Measurements from ENCODE around the gene DOCK2.
A peak's percentile ranks its signal among the peaks of the same experiment; 100 is the strongest.

The DOCK2 gene

DNA sequence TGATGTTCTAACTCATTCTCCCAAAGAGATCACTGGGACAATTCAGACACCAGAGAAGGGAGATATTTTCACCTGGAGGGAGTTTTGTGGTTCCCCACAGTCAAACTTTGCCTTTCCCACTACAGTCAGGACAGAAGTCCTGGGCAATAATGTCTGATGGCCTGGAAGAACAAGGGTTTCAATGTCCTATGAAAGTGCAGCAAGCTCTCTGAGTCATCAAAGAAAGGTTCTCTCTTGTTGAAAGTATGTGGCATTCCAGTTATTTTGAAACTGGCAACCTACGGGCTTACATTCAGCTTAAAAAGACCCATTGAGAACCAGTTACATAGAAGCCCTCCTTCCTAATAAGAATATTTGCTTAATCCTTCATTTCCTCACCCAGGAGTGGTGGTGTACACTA lies 239.3 kb downstream of the DOCK2 start:
- no peak overlapping the region for H3K4me3 ChIP-seq (ENCODE audit: low read length)
- TF ChIP-seq CTCF (conservative IDR thresholded peaks at IDR 0.05; ENCODE audit: low read length) = no peak
- DNase-seq (ENCODE audit: low read depth) = peak; percentile 79

DNA sequence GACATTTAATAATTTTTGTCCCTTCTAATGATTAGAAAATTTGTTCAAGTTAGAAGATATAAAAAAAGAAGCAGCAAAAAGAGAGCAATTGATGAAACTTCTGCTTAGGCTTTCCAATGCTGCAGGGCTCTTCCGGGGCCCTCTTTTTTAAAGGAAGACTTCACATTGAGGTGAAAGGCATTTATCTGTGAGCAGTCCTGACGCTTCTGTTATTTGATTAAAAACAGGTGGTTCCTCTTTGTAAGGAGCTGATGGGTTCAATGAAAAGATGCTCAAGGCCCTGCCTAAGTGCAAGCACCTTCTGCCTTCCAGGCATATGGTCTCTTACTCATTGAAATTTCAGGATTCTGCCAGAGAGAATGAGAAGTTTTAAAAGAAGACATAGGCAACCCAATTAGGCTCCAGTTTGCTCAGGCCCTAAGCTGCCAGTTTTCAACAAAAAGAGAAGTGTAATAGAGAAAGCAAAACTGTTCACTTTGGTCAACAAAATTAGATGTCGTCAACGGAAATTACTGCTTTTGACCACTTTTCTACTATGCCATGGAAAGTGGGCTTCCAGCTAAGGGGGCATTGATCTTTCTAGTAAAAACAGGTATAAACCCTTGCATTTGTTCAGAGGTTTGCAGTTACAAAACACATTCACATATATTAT lies 243.1 kb downstream of the DOCK2 start:
- DNase-seq (ENCODE audit: low read depth) = no peak
- TF ChIP-seq CTCF (conservative IDR thresholded peaks at IDR 0.05; ENCODE audit: low read length) = no peak
- no peak overlapping the region for H3K4me3 ChIP-seq (ENCODE audit: low read length)

DNA sequence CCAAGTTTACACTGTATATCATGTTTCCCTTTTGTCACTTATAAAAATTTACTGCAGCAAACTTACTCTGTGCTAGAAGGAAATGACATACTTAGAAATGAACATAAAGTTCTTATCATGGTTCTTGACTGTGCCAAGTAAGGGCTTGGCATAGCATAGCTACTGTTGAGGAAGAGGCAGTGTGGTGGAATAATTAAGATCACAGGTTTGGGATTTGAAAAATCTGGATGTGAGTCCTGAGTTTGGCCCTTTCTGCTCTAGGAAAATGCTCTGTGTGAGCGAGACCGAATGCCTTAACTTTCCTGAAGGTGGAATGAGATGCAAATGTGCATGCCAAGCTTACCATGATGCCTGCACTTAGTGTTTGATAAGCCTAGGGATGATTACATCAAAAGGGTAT lies 243.7 kb downstream of the DOCK2 start:
- DNase-seq (ENCODE audit: low read depth) = no peak
- H3K4me3 ChIP-seq (ENCODE audit: low read length) = no peak overlapping the region

DNA sequence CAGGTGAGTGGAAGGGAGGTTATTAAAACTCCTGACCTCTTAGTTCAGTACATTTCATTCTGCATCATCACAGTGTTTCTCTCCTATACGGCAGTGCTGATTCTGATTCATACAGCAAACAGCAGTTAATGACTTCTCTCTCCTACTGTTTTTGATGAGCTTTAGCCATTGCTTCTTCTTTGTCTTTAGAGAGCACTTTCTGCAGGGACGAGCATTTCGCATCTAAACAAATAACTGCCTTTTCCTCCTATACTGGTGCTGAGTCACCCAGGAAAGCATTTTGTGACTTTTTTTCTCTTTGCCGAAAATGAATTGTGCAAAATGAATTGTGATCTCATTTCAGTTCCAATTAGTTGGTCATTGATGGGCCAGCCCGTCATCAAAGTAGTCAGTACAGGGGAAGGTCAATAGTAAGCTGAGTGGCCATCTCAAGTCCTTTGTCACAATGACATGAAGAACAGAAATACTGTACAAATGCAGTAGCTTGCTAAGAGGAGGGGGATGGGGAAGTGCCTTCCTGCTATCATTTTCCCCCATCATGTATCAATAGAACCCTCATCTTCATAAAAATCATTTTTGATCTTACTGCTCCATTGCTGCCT lies 244.7 kb downstream of the DOCK2 start:
- DNase-seq (ENCODE audit: low read depth) = no peak
- TF ChIP-seq CTCF (conservative IDR thresholded peaks at IDR 0.05; ENCODE audit: low read length) = no peak
- H3K4me3 ChIP-seq (ENCODE audit: low read length) = no peak overlapping the region

More for the DNA sequence above, 243.7 kb downstream of the DOCK2 start:
- no peak for TF ChIP-seq CTCF (conservative IDR thresholded peaks at IDR 0.05; ENCODE audit: low read length)

- no peak overlapping the region for H3K4me3 ChIP-seq (ENCODE audit: low read length)
- no peak for TF ChIP-seq CTCF (conservative IDR thresholded peaks at IDR 0.05; ENCODE audit: low read length)
- no peak for DNase-seq (ENCODE audit: low read depth)
Measured at GRCh38 chr5:169886033-169886432, 249.0 kb downstream of the DOCK2 start.

- TF ChIP-seq CTCF (conservative IDR thresholded peaks at IDR 0.05; ENCODE audit: low read length) = no peak
- no peak overlapping the region for H3K4me3 ChIP-seq (ENCODE audit: low read length)
- DNase-seq (ENCODE audit: low read depth) = no peak
Measured at GRCh38 chr5:169886677-169887076, 249.6 kb downstream of the DOCK2 start.

DNA sequence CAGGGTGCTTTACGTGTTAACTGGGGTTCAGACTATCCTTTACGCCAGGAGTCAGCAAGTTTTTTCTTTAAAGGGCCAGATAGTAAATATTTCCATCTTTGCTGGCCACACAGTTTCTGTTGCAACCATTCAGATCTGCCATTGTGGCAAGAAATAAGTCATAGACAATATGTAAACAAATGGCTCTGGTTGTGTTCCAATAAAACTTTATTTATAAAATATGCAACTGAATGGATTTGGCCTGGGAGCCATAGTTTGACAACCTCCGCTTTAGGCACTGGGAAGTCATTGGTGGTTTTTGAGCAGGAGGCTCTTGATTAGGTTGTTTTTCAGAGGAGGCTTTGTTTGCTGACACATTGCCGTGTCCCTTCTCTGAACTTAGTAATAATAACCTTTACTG lies 252.5 kb downstream of the DOCK2 start:
- no peak overlapping the region for H3K4me3 ChIP-seq (ENCODE audit: low read length)
- no peak for DNase-seq (ENCODE audit: low read depth)
- TF ChIP-seq CTCF (conservative IDR thresholded peaks at IDR 0.05; ENCODE audit: low read length) = no peak

All from AG10803 (cell line).